DMS79 (cell line): ENCODE results near the gene CDC42BPA.
"Not testable (repeated sequence)": the region's sequence is repeated elsewhere in the genome, so short reads cannot be mapped to it uniquely, and the experiment has no call there.

Experiments
- DNase-seq: peaks from one replicate; lab custom pipeline; 2025; lab: John Stamatoyannopoulos, UW

CDC42BPA gene, protein sequence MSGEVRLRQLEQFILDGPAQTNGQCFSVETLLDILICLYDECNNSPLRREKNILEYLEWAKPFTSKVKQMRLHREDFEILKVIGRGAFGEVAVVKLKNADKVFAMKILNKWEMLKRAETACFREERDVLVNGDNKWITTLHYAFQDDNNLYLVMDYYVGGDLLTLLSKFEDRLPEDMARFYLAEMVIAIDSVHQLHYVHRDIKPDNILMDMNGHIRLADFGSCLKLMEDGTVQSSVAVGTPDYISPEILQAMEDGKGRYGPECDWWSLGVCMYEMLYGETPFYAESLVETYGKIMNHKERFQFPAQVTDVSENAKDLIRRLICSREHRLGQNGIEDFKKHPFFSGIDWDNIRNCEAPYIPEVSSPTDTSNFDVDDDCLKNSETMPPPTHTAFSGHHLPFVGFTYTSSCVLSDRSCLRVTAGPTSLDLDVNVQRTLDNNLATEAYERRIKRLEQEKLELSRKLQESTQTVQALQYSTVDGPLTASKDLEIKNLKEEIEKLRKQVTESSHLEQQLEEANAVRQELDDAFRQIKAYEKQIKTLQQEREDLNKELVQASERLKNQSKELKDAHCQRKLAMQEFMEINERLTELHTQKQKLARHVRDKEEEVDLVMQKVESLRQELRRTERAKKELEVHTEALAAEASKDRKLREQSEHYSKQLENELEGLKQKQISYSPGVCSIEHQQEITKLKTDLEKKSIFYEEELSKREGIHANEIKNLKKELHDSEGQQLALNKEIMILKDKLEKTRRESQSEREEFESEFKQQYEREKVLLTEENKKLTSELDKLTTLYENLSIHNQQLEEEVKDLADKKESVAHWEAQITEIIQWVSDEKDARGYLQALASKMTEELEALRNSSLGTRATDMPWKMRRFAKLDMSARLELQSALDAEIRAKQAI (N-terminal part only)

GRCh38 chr1:227318016-227318852 lies at the start of gene CDC42BPA:
Gene CDC42BPA, minus strand, starts transcription at chr1:227318492. Its CDS starts 1,310 bp downstream, at chr1:227317182.
- DNase-seq: peak; percentile 92

- no peak for DNase-seq
These were observed 49.7 kb upstream of the CDC42BPA start for GRCh38 chr1:227368009-227368408.

DNA sequence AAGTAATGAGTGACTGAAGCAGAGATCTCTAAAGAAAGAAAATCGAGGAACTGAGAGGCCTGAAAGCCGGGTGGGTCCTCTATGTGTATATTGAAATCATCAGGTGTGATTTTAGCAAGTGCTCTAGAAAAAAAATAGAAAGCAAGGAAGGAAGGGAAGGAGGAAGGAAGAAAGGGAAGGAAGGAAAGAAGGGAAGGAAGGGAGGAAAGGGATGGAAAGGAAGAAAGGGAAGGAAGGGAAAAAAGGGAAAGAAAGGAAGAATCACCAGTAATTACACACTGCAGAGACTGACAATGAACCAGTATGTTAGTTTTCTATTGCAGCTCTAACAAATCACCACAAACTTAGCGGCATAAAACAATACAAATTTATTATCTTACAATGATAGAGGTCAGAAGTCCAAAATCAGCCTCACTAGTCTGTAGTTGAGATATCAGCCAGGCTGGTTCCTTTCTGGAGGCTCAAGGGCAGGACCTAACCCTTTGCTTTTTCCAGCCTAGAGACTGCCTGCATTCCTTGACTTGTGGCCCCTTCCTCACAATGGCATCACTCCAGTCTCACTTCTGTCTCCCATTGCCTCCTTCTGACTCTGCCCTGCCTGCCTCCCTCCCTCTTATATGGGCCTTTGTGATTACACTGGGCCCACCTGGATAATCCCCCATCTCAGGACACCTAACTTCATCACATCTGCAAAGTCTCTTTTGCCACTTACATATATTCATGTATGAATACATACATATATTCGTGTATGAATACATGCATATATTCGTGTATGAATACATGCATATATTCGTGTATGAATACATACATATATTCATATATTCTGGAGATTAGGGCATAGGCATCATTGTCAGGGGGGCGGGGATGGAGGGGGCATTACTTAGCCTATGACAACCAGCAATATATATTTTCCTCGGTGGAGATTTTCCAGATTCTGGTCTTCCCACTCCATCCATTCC lies 47.5 kb upstream of the CDC42BPA start:
- no peak for DNase-seq

DNA sequence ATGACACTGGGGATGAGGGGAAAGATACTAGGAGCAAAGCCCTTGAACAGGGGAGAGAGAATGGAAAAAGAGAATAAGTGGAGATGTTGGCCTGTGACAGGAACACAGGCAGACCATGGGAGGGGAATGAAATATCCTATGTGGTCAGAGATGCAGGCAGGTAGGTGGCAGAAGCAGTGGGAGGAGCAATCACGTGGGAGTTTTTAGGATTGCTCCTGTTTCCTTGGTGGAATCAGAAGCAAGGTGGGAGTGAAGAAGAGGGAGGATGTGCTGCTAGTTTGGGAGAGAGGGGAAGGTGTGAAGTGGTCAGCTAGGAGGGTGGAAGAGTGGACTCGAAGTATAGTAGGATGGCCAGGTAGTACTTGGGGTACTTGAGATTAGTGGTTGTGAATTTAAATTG lies 46.4 kb upstream of the CDC42BPA start:
- DNase-seq: no peak

- no peak for DNase-seq
These were observed 45.5 kb upstream of the CDC42BPA start for GRCh38 chr1:227363825-227364224.

DNA sequence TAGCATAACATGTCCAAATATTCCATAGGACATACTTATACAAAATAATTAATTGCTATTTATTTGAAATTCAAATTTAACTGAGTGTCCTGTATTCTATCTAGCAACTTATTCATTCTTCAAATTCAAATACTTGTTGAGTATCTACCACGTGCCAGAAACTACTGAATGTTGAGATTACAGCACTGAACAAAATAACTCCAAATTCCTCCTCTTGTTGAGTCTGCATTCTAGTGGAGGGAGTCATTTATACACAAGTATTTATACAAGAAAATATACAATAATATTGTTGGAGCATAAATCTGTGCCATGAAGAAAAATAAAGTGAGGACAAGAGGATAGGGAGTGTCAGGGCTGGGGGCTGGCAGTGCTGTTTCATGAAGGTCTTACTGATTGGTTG lies 43.7 kb upstream of the CDC42BPA start:
- no peak for DNase-seq

DNA sequence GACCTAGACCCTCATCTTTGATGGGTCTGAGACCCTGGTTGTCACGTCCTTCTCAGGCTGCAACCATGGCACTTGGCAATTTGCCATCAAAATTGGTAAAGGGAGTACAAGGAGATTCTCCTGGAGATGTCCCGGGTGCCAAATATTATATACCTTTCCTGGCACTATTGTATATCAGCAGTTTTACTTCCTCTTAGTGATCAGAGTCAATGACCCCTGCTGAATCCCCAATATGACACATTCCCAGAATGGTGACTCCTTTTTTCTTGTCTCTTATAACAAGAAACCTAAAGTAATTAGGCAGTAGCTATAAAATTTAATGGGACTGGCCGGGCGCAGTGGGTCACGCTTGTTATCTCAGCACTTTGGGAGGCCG lies 39.6 kb upstream of the CDC42BPA start:
- DNase-seq: no peak

GRCh38 chr1:227357171-227357926 lies 39.1 kb upstream of the CDC42BPA start:
- DNase-seq: no peak

DNA sequence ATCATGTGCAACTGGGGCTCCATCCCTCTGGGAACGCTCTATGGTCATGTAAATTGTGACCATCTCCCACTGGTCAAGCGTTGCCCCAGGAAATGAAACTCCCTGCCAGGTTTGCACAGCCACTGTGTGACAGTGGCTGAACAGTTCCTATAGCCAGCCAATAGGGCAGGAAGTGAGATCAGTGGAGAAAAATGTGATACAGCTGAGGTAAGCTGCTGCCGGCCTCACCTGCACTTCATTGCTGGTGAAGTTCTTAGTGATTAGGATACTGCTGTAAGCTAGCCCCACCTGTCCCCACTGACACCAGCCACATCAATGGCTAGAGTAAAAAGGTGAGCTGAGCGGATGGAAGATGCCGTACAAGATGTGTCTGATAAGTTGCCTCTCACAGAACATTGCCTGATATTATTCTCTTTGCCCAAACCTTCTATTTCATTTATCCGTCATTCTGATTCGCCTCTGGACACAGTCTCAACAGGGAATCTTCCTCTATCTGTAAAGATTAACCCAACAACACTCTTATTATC lies 38.4 kb upstream of the CDC42BPA start:
- no peak for DNase-seq

- DNase-seq: no peak
These were observed 37.4 kb upstream of the CDC42BPA start for GRCh38 chr1:227355542-227356245.

DNA sequence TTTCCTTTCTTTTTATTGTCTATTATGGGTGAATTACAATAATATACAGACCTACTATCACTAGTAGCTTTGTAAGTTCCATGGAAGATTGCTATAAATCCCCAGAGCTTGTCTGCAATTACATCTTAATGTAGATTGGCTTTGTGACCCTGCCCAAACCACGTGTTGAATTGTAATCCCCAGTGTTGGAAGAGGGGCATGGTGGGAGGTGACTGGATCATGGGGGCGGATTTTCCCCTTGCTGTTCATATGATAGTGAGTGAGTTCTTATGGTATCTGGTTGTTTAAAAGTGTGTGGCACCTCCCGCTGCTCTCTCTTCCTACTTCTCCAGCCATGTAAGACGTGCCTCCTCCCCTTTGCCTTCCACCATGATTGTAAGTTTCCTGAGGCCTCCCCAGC lies 34.9 kb upstream of the CDC42BPA start:
- no peak for DNase-seq

GRCh38 chr1:227352164-227352563 lies 33.9 kb upstream of the CDC42BPA start:
- not testable (repeated sequence) for DNase-seq

GRCh38 chr1:227351443-227351842 lies 33.2 kb upstream of the CDC42BPA start:
- no peak for DNase-seq

DNA sequence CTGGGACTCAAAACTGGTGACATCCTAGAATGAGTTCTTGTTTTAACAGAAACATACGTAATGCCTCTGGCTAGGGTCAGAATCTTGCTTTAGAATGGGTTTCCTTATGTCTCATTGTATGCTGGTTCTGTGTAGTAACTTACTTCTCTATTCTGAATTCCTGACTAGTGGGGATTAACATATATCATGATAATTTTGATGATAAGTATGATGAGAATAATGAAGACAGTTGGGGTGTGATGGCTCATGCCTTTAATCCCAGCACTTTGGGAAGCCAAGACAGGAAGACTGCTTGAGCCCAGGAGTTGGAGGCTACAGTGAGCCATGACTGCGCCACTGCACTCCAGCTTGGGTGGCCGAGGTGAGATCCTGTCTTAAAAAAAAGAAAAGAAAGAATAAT lies 31.7 kb upstream of the CDC42BPA start:
- no peak for DNase-seq

- DNase-seq: no peak
These were observed 25.6 kb upstream of the CDC42BPA start for GRCh38 chr1:227343727-227344551.

DNA sequence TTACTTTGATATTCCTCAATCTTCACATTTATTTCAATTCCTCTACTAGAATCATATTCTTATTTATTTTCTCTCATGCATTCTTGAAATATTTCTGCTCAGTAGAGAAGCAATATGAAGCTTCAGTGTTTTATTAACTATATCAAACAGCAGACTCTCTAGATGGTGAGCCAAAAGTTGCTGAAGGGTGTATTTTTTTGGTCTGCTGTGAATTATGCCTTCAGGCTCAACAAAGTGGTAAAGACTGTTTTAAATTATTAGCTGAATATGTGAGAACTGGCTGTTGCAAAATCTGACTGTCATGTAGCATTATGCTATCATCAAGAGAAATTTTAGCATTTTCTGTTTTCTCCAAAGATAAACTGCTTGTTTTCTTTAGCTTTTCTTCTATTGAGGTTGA lies 24.9 kb upstream of the CDC42BPA start:
- DNase-seq: no peak

GRCh38 chr1:227342075-227342829 lies 24.0 kb upstream of the CDC42BPA start:
- DNase-seq: no peak

DNA sequence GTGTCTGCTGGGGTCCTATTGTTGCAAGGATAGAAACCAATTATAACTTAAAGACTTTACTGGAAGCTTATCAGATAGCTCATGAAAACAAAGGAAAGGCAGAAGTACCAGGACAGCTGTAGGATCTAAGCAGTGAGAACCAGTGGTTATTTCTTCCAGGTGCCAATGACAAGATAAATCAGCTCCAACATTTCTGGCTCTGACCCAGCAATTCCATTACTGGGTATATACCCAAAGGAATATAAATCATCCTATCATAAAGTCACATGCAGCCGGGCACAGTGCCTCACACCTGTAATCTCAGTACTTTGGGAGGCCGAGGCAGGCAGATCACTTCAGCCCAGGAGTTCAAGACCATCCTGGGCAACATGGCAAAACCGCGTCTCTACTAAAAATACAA lies 17.8 kb upstream of the CDC42BPA start:
- DNase-seq: not testable (repeated sequence)
